ENCODE results near the gene ABCA4.

GRCh38 chr1:94113589-94114226, 7.2 kb downstream of the ABCA4 start:
- no peak for TF ChIP-seq EZH2 (IDR thresholded peaks at IDR 0.05)
- TF ChIP-seq POLR2AphosphoS5 (IDR thresholded peaks at IDR 0.05; ENCODE audit: borderline replicate concordance, low read depth, low read length), result no peak
- no peak for TF ChIP-seq FOXP2 (optimal IDR thresholded peaks at IDR 0.05; ENCODE audit: control extremely low read depth, extremely low read length, insufficient read depth)

Data from SK-N-MC (cell line).